ENCODE measurements around the gene GNB2. TPM values are rescaled to one million over a fixed set of nuclear protein-coding genes. Genes with fewer than 3 reads are reported as not detected.
A peak's percentile ranks its signal among the peaks of the same experiment; 100 is the strongest.

The GNB2 gene
- total and polyA plus RNA-seq, 2 of the 13 experiments (the other 11 are each of a cell fraction or from before 2014, with no cell fraction given) = 48.3 to 67.1 TPM

DNA sequence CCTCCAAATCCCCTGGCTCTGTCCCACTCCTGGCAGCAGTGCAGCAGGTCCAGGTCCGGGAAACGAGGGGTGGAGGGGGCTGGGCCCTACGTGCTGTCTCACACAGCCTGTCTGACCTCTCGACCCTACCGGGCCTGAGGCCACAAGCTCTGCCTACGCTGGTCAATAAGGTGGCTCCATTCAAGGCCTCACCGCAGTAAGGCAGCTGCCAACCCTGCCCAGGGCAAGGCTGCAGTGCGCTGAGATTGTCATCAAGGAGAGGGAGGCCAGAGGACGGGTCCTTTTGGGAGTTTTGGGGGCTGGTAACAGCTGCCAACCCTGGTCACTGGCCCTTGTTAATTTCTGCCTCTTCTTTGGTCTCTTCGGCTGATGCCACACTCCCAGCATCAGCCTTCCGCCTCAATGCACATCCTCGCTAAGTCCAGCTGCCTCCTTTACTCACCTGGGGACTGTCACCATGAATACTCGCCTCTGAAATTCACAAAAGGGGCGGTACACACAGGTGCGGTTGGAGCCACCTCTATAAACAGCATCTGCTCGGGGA, 50.3 kb downstream of the GNB2 start (continued):
- TF ChIP-seq, protein P1, sequence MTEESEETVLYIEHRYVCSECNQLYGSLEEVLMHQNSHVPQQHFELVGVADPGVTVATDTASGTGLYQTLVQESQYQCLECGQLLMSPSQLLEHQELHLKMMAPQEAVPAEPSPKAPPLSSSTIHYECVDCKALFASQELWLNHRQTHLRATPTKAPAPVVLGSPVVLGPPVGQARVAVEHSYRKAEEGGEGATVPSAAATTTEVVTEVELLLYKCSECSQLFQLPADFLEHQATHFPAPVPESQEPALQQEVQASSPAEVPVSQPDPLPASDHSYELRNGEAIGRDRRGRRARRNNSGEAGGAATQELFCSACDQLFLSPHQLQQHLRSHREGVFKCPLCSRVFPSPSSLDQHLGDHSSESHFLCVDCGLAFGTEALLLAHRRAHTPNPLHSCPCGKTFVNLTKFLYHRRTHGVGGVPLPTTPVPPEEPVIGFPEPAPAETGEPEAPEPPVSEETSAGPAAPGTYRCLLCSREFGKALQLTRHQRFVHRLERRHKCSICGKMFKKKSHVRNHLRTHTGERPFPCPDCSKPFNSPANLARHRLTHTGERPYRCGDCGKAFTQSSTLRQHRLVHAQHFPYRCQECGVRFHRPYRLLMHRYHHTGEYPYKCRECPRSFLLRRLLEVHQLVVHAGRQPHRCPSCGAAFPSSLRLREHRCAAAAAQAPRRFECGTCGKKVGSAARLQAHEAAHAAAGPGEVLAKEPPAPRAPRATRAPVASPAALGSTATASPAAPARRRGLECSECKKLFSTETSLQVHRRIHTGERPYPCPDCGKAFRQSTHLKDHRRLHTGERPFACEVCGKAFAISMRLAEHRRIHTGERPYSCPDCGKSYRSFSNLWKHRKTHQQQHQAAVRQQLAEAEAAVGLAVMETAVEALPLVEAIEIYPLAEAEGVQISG (CRISPR knock-in tag; IDR thresholded peaks at IDR 0.05) = no peak
- TF ChIP-seq, protein P2, sequence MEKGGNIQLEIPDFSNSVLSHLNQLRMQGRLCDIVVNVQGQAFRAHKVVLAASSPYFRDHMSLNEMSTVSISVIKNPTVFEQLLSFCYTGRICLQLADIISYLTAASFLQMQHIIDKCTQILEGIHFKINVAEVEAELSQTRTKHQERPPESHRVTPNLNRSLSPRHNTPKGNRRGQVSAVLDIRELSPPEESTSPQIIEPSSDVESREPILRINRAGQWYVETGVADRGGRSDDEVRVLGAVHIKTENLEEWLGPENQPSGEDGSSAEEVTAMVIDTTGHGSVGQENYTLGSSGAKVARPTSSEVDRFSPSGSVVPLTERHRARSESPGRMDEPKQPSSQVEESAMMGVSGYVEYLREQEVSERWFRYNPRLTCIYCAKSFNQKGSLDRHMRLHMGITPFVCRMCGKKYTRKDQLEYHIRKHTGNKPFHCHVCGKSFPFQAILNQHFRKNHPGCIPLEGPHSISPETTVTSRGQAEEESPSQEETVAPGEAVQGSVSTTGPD (CRISPR knock-in tag; IDR thresholded peaks at IDR 0.05) = no peak
- TF ChIP-seq CENPT (CRISPR knock-in tag; IDR thresholded peaks at IDR 0.05; ENCODE audit: low read depth) (no peak), ZBTB7A (CRISPR knock-in tag; IDR thresholded peaks at IDR 0.05) (0 out of 2 replicates have a peak, but pooled peaks have one; percentile 74), PLRG1 (conservative IDR thresholded peaks at IDR 0.05) (no peak), KDM5A (IDR thresholded peaks at IDR 0.05; ENCODE audit: borderline replicate concordance, low read length) (no peak), JUND (CRISPR knock-in tag; IDR thresholded peaks at IDR 0.05) (no peak), ATM (IDR thresholded peaks at IDR 0.05; ENCODE audit: borderline replicate concordance) (no peak), FOSL2 (CRISPR knock-in tag; IDR thresholded peaks at IDR 0.05) (0 out of 2 replicates have a peak, but pooled peaks have one; percentile 18), FOXM1 (CRISPR knock-in tag; IDR thresholded peaks at IDR 0.05) (no peak), JDP2 (CRISPR knock-in tag; IDR thresholded peaks at IDR 0.05; ENCODE audit: borderline replicate concordance) (no peak), ZNF790 (CRISPR knock-in tag; IDR thresholded peaks at IDR 0.05; ENCODE audit: borderline replicate concordance) (no peak), ZEB1 (IDR thresholded peaks at IDR 0.05; ENCODE audit: insufficient replicate concordance, low read depth) (no peak), ZNF607 (CRISPR knock-in tag; IDR thresholded peaks at IDR 0.05; ENCODE audit: borderline replicate concordance) (no peak), SP4 (CRISPR knock-in tag; IDR thresholded peaks at IDR 0.05) (no peak)
- TF ChIP-seq, protein P3, sequence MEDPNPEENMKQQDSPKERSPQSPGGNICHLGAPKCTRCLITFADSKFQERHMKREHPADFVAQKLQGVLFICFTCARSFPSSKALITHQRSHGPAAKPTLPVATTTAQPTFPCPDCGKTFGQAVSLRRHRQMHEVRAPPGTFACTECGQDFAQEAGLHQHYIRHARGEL (CRISPR knock-in tag; IDR thresholded peaks at IDR 0.05) = no peak
- TF ChIP-seq, protein P4, sequence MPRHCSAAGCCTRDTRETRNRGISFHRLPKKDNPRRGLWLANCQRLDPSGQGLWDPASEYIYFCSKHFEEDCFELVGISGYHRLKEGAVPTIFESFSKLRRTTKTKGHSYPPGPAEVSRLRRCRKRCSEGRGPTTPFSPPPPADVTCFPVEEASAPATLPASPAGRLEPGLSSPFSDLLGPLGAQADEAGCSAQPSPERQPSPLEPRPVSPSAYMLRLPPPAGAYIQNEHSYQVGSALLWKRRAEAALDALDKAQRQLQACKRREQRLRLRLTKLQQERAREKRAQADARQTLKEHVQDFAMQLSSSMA (CRISPR knock-in tag; IDR thresholded peaks at IDR 0.05) = no peak
- TF ChIP-seq, protein P5, sequence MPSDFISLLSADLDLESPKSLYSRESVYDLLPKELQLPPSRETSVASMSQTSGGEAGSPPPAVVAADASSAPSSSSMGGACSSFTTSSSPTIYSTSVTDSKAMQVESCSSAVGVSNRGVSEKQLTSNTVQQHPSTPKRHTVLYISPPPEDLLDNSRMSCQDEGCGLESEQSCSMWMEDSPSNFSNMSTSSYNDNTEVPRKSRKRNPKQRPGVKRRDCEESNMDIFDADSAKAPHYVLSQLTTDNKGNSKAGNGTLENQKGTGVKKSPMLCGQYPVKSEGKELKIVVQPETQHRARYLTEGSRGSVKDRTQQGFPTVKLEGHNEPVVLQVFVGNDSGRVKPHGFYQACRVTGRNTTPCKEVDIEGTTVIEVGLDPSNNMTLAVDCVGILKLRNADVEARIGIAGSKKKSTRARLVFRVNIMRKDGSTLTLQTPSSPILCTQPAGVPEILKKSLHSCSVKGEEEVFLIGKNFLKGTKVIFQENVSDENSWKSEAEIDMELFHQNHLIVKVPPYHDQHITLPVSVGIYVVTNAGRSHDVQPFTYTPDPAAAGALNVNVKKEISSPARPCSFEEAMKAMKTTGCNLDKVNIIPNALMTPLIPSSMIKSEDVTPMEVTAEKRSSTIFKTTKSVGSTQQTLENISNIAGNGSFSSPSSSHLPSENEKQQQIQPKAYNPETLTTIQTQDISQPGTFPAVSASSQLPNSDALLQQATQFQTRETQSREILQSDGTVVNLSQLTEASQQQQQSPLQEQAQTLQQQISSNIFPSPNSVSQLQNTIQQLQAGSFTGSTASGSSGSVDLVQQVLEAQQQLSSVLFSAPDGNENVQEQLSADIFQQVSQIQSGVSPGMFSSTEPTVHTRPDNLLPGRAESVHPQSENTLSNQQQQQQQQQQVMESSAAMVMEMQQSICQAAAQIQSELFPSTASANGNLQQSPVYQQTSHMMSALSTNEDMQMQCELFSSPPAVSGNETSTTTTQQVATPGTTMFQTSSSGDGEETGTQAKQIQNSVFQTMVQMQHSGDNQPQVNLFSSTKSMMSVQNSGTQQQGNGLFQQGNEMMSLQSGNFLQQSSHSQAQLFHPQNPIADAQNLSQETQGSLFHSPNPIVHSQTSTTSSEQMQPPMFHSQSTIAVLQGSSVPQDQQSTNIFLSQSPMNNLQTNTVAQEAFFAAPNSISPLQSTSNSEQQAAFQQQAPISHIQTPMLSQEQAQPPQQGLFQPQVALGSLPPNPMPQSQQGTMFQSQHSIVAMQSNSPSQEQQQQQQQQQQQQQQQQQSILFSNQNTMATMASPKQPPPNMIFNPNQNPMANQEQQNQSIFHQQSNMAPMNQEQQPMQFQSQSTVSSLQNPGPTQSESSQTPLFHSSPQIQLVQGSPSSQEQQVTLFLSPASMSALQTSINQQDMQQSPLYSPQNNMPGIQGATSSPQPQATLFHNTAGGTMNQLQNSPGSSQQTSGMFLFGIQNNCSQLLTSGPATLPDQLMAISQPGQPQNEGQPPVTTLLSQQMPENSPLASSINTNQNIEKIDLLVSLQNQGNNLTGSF (CRISPR knock-in tag; IDR thresholded peaks at IDR 0.05) = no peak
